D341Med (cell line): ENCODE measurements around the gene PPIA.
"Not testable (repeated sequence)": the region's sequence is repeated elsewhere in the genome, so short reads cannot be mapped to it uniquely, and the experiment has no call there.

Source experiments
- DNase-seq: peaks from one replicate; pipeline ENCODE4 v3.0.0; 2012; ENCODE audit warnings: low spot score

PPIA gene

DNA sequence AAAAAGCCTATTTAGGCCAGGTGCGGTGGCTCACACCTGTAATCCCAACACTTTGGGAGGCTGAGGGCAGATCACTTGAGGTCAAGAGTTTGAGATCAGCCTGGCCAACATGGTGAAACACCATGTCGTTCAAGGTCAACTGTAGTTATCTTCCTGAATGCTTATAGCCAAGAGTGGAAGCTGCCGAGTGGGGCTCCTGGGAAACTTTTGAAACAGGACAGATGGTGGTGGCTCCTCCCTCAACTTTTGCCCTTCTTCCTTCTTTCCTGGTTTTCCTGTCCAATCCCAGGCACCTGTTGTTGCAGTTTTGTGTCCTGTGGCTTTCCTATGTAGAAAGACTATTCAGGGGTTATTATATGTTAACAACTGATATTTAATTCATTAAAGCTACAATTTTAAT, 8.7 kb upstream of the PPIA start:
- DNase-seq, result no peak

GRCh38 chr7:44789990-44790389, 6.5 kb upstream of the PPIA start:
- DNase-seq, result no peak

- no peak for DNase-seq
Observed at GRCh38 chr7:44791278-44792219, 4.9 kb upstream of the PPIA start.

DNA sequence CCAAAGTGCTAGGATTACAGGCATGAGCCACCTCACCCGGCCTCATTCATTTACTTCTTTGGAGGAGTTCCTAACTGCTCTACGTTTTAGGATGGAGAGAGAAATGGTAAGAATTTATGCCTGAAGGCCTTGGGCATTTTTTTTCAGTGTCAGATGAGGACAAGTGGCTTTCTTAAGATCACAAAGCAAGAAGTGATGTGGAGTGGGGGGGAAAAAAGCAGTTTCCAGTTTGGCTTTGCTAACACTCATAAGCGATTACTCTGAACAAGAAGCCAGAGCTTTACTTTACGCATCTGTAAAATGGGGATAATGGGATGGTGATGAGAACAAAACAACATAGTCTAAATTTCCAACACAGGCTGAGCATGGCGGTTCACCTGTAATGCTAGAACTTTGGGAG, 2.6 kb upstream of the PPIA start:
- no peak for DNase-seq

DNA sequence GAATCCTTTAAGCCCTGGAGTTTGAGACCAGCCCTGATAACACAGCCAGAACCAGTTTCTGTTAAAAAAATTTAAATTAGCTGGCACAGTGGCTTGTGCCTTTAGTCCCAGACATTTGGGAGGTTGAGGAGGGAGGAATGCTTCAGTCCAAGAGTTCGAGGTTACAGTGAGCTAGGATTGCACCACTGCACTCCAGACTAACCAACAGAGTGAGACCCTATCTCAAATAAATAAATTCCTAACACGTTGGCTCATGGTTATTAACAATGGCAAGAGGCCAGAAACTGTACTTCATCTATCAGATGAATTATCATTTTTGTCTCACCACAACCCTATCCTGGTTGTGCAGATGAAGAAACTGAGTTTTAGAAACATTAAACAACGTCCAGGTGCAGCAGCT, 2.1 kb upstream of the PPIA start:
- no peak for DNase-seq

- no peak for DNase-seq
Observed at GRCh38 chr7:44796034-44796503, 412 bp upstream of the PPIA start.

- peak; percentile 79 for DNase-seq
Observed at GRCh38 chr7:44797329-44798258, 1.1 kb downstream of the PPIA start.

DNA sequence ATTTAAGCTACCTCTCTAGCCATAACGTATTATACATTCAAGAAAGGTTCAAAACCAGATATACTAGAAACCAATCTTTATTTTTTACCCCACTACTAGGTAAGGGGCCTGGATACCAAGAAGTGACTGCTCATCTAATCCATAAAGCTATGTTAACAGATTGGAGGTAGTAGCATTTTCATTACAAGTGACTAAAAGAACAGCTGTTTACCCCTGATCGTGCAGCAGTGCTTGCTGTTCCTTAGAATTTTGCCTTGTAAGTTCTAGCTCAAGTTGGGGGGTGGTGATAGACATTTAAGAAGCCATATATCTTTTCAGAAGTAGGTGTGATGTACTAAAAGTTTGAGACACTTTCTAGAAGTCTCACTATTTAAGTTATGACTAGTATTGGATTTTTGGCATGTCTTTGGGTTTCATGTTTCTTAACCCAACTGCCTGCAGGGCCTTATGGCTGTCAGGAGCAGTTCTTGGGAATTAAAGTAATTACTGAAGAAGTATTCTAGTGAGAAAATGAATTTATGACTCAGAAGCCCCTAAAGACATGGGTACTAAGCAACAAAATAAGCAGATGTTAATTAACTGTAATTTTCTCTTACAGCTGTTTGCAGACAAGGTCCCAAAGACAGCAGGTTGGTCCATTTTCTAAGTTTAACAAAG, 2.3 kb downstream of the PPIA start:
- DNase-seq, result no peak

- DNase-seq, result no peak
Observed at GRCh38 chr7:44799939-44800338, 3.5 kb downstream of the PPIA start.

DNA sequence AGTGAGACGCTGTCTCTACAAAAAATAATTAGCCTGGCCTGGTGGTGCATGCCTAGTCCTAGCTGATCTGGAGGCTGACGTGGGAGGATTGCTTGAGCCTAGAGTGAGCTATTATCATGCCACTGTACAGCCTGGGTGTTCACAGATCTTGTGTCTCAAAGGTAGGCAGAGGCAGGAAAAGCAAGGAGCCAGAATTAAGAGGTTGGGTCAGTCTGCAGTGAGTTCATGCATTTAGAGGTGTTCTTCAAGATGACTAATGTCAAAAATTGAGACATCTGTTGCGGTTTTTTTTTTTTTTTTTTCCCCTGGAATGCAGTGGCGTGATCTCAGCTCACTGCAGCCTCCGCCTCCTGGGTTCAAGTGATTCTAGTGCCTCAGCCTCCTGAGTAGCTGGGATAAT, 5.4 kb downstream of the PPIA start:
- no peak for DNase-seq

GRCh38 chr7:44802418-44803025, 6.0 kb downstream of the PPIA start:
- no peak for DNase-seq

DNA sequence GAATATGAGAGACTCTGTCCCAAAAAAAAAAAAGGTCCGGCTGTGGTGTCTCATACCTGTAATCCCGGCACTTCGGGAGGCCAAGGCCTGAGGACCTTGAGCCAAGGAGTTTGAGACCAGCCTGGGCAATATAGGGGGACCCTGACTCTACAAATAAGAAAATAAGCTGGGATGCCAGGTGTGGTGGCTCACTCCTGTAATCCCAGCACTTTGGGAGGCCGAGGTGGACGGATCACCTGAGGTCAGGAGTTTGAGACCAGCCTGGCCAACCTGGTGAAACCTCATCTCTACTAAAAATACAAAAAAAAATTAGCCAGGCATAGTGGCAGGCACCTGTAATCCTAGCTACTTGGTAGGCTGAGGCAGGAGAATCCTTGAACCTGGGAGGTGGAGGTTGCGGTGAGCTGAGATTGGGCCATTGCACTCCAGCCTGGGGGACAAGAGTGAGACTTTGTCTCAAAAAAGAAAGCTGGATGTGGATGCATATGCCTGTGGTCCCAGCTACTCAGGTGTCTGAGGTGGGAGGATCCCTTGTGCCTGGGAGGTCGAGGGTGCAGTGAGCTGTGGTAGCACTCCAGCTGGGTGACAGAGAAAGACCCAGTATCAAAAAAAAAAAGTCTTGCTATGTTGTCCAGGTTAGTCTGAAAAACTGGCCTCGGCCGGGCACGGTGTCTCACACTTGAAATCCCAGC, 7.5 kb downstream of the PPIA start:
- DNase-seq, result not testable (repeated sequence)

- DNase-seq, result no peak
Observed at GRCh38 chr7:44805950-44806349, 9.5 kb downstream of the PPIA start.

DNA sequence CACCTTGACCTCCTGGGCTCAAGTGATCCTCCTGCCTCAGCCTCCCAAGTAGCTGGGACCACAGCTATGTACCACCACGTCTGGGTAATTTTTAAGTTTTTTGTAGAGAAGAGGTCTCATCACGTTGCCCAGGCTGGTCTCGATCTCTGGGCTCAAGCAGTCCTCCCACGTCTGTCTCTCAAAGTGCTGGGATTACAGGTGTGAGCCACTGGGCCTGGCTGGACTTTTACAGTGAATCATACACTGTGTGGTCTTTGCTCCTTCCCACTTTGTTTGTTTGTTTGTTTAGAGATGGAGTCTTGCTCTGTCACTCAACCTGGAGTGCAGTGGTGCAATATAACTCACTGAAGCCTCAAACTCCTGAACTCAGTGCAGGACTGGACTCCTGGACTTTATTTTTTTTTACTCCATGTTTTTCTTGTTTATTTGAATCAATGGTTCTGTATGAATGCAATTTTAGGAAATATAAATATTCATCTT, 12.5 kb downstream of the PPIA start:
- DNase-seq, result no peak

- DNase-seq, result no peak
Observed at GRCh38 chr7:44811093-44811492, 14.6 kb downstream of the PPIA start.

DNA sequence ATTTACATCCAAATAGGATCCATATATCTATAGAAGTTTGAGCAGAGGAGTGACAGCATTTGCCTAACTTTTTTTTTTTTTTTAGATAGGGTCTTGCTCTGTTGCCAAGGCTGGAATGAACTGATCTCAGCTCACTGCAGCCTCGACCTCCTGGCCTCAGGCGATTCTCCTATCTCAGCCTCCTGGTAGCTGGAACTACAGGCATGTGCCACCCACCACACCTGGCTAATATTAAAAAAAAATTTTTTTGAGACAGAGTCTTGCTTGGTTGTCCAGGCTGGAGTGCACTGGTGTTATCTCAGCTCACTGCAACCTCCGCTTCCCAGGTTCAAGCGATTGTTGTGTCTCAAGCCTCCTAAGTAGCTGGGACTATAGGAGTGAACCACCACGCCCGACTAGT, 15.1 kb downstream of the PPIA start:
- DNase-seq, result no peak

DNA sequence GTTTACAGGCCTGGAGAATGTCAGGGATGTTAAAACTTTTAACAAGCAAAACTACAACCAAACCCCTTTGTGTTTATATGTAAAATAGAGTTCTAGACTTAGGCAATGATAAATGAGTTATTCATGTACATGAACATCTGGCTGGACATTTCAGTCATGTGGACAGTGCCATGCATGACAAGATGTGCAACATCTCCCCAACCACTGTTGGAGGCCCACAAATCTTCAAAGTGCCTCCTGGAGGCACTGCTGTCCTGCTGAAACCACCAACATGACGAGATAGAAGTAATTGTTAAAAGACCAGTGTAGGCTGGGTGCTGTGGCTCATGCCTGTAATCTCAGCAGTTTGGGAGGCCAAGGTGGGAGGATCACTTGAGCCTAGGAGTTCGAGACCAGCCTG, 18.4 kb downstream of the PPIA start:
- DNase-seq, result no peak

- DNase-seq, result no peak
Observed at GRCh38 chr7:44819292-44819691, 22.8 kb downstream of the PPIA start.

- no peak for DNase-seq
Observed at GRCh38 chr7:44823255-44823781, 26.8 kb downstream of the PPIA start.

DNA sequence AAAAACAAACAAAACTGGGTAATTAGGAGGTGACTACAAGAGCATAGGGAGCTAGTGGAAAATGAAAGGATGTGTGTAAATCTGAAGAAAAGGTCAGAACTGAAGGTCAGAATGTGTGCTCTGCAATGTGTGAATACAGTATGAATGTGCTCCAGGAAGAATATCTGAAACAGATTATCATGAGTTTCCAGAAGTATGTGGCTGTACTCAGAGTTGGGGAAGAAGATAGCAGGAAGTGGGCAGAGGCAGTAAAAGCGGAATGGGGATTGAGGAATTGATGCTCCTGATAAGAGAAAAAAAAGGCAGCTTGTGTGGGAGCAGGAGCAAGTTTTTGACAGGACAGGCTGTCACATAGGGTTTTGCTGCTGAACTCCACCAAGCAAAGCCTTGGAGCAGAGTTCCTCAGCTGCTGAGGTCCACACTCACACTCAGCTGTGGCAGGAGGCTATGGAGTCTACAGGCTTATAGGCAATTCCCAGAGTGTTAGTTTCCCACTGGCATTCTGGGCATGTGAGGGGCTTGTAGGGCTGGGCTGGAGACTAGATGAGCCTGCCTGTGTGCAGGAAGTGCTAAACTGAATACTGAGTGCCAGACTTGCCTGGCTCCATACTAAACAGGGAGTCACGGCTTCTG, 28.5 kb downstream of the PPIA start:
- DNase-seq, result no peak
